ENCODE results near the gene MRPL42.
A peak's percentile ranks its signal among the peaks of the same experiment; 100 is the strongest.

Gene MRPL42

GRCh38 chr12:93467351-93468007 lies at the start of gene MRPL42:
Gene MRPL42, plus strand, starts transcription at chr12:93467514. Its CDS starts 1,772 bp downstream, at chr12:93469286.
- peak; percentile 68 for DNase-seq (ENCODE audit: low read depth)
- peak within 1 kb of the TSS; percentile 80 for H3K4me3 ChIP-seq (ENCODE audit: low read depth, low read length)
- peak; percentile 80 for TF ChIP-seq CTCF (IDR thresholded peaks at IDR 0.05; ENCODE audit: low read depth, low read length, missing control alignments)

DNA sequence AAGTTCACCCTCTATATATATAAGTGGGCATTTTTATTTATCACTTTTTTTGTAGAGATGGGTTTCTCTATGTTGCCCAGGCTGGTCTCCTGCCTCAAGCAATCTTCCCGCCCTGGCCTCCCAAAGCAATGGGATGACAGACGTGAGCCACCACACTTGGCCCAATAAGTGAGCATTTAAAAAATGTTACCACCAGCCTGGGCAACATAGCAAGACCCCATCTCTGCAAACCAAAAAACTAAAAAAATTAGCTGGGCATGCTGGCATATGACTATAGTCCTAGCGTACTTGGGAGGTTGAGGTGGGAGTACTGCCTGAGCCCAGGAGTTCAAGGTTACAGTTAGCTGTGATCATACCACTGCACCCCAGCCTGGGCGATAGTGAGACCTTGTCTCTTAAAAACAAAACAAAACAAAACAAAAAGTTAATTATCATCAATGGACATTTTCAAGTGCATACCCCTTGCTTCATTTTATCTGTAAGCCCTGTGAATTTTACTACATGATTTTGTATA lies 49.3 kb upstream of the MRPL42 start:
- H3K4me3 ChIP-seq (ENCODE audit: low read depth, low read length), result no peak overlapping the region
- no peak for TF ChIP-seq CTCF (IDR thresholded peaks at IDR 0.05; ENCODE audit: low read depth, low read length, missing control alignments)
- no peak for DNase-seq (ENCODE audit: low read depth)

DNA sequence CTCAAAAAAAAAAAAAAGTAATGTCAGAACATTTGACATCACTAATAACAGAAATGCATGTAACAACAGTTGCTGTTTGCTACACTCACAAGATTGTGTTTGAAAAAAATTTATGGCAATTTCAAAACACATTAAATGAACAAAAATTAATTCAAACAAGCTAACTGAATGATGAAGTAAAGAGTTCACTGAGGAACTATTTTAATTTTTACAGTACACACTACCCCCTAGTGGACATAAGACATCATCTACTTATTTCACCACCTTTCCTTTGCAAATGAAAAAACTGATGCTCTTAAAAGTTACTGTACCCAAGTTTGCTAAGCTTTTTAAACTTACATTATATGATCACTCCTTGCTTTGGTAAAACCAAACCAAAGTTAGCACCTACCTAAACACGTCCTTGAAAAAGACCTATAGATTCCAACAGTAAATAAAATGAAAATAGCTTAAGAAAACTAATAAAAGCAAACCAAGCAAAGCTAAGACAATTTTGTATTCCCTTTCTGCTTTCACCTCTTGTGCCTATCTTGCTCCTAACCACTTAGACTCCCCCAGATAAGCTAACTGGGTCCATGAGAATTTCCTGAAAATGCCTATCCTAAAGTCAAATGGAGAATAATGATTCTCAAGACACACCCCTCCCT lies 47.8 kb upstream of the MRPL42 start:
- no peak for DNase-seq (ENCODE audit: low read depth)
- peak; percentile 39 for TF ChIP-seq CTCF (IDR thresholded peaks at IDR 0.05; ENCODE audit: low read depth, low read length, missing control alignments)
- H3K4me3 ChIP-seq (ENCODE audit: low read depth, low read length), result no peak overlapping the region

GRCh38 chr12:93422050-93422449 lies 45.3 kb upstream of the MRPL42 start:
- no peak for TF ChIP-seq CTCF (IDR thresholded peaks at IDR 0.05; ENCODE audit: low read depth, low read length, missing control alignments)
- DNase-seq (ENCODE audit: low read depth), result no peak
- no peak overlapping the region for H3K4me3 ChIP-seq (ENCODE audit: low read depth, low read length)

DNA sequence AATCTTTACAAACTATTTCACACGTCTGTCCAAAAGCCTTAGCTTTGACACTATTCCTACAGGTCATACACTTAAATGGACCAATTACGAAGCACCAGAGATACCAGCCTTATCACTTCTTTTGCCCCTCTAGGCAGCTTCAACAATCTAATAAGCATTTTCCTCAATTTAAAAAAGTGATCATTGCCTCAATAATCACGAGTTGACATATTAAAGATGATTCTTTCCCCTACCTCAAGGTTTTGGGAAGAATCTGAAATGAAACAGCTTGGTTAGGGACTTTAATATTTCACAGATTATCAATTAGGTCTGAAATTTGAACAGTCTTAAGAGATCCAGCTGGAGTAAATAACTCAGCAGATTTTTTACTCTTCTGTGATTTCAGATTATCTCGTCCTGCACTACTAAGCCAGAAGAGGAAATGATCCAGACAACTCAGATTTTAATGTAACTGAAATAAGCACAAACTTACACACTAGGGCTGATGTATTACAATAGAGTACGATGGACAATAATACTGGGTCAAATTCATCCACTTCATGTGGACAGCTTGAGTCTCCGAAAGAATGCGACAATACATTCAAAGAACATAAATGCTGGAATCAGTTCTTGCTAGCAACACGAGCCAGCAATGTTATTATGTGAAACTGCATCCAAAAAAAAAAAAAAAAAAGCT lies 41.4 kb upstream of the MRPL42 start:
- no peak for DNase-seq (ENCODE audit: low read depth)
- no peak for TF ChIP-seq CTCF (IDR thresholded peaks at IDR 0.05; ENCODE audit: low read depth, low read length, missing control alignments)
- peak overlapping the region; percentile 0 for H3K4me3 ChIP-seq (ENCODE audit: low read depth, low read length)

DNA sequence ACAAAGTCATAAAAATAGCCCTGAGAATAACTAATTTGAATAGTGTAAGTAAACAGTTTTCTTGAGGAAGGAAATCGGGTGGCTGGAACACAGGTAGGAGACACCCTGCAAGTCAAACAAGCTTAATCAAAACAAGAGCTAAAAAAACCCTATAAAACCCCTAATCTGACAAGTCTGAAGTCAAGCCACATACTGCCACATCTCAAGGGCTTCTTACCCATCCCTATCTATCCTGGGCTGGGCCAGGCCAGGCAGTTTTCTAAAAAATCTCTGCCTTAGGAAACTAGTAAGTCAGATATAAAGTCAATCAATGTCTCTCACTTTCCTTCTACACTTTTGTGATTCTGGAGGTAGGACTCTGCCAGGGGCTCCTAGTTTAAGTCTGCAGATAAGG lies 40.9 kb upstream of the MRPL42 start:
- DNase-seq (ENCODE audit: low read depth), result no peak
- peak overlapping the region; percentile 0; the same call in 1 of the 2 replicates for H3K4me3 ChIP-seq (ENCODE audit: low read depth, low read length)
- no peak for TF ChIP-seq CTCF (IDR thresholded peaks at IDR 0.05; ENCODE audit: low read depth, low read length, missing control alignments)

Data from GM12864 (cell line).